Lower leg skin (tissue), 3 donors: ENCODE measurements around the gene PPP6C.

Experiments used
- POLR2A ChIP-seq, 2 donors: fragments of 450-650 bp; IDR thresholded peaks; one replicate each; pipeline ENCODE4 v1.6.1; 2016 to 2017; ENCODE audit warnings: antibody characterized with exemption in 2 of 2, mild to moderate bottlenecking in 1 of 2, moderate library complexity in 1 of 2
- TF ChIP-seq, protein P1 (sequence below), 3 donors: fragments of 450-650 bp; IDR thresholded peaks; one replicate each; pipeline ENCODE4 v1.5.1; 2016; ENCODE audit warnings: antibody characterized with exemption in 3 of 3, mild to moderate bottlenecking in 3 of 3, moderate library complexity in 2 of 3

DNA sequence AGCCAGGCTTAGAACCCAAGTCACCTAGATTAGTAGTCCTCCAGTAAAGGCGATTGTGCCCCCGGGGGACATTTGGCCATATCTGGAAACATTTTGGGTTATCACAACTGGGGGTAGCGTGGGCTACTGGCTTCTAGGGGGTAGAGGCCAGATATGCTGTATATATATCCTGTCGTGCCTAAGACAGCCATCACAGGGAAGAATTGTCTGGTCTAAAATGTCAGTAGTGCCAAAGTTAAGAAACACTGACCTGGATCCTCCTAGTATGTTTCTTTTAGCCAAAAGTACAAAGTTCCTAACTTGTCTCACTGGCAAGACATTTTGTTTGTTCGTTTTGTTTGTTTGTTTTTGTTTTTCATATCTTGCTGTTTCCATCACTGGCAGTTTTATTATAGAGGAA, 24.6 kb upstream of the PPP6C start:
- TF ChIP-seq, protein P1, sequence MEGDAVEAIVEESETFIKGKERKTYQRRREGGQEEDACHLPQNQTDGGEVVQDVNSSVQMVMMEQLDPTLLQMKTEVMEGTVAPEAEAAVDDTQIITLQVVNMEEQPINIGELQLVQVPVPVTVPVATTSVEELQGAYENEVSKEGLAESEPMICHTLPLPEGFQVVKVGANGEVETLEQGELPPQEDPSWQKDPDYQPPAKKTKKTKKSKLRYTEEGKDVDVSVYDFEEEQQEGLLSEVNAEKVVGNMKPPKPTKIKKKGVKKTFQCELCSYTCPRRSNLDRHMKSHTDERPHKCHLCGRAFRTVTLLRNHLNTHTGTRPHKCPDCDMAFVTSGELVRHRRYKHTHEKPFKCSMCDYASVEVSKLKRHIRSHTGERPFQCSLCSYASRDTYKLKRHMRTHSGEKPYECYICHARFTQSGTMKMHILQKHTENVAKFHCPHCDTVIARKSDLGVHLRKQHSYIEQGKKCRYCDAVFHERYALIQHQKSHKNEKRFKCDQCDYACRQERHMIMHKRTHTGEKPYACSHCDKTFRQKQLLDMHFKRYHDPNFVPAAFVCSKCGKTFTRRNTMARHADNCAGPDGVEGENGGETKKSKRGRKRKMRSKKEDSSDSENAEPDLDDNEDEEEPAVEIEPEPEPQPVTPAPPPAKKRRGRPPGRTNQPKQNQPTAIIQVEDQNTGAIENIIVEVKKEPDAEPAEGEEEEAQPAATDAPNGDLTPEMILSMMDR (IDR thresholded peaks at IDR 0.05), result no peak
- no peak for TF ChIP-seq POLR2A (IDR thresholded peaks at IDR 0.05)
